GM18519 (cell line): ENCODE results near the gene NUAK1.
"Not testable (repeated sequence)": the region's sequence is repeated elsewhere in the genome, so short reads cannot be mapped to it uniquely, and the experiment has no call there.

Source experiments
- ATAC-seq: cut with Tn5 transposase; IDR thresholded peaks from one replicate; pipeline ENCODE4 v1.9.1; 2021; ENCODE audit warnings: mild to moderate bottlenecking, moderate library complexity; ENCODE audit not compliant: unreplicated experiment, low FRiP score

The NUAK1 gene

DNA sequence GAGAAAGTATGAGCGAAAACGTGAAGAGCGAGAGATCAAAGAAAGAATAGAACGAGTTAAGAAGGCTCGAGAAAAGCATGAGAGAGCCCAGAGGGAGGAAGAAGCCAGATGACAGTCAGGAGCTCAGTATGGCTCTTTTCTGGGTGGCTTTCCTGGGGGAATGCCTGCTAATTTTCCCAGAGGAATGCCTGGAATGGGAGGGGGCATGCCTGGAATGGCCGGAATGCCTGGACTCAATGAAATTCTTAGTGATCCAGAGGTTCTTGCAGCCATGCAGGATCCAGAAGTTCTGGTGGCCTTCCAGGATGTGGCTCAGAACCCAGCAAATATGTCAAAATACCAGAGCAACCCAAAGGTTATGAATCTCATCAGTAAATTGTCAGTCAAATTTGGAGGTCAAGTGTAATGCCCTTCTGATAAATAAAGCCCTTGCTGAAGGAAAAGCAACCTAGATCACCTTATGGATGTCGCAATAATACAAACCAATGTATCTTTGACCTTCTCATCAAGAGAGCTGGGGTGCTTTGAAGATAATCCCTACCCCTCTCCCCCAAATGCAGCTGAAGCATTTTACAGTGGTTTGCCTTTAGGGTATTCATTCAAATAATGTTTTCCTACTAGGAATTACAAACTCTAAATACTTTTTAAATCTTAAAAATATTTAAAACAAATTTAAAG lies 122.0 kb downstream of the NUAK1 start:
- not testable (repeated sequence) for ATAC-seq

GRCh38 chr12:106015646-106016045 lies 123.1 kb downstream of the NUAK1 start:
- ATAC-seq = no peak

- no peak for ATAC-seq
Measured at GRCh38 chr12:106013941-106014340, 124.8 kb downstream of the NUAK1 start.
